Fibroblast of mammary gland (primary cell): ENCODE results near the gene DIS3L2.

ENCODE experiments used
- DNase-seq: peaks from one replicate; pipeline ENCODE4 v3.0.0-alpha.2; 2010; ENCODE audit warnings: low read depth
- H3K4me3 ChIP-seq: 2 replicates; pipeline ENCODE4 v1.5.1; 2011; ENCODE audit warnings: low read depth, mild to moderate bottlenecking, low read length, moderate library complexity; ENCODE audit not compliant: control insufficient read depth
- TF ChIP-seq, protein P1 (sequence below): conservative IDR thresholded peaks from 2 replicates; pipeline ENCODE4 v1.5.1; 2011; ENCODE audit warnings: low read depth, low read length, inconsistent platforms; ENCODE audit not compliant: control insufficient read depth, insufficient read depth

Gene DIS3L2

GRCh38 chr2:232203936-232204335, 242.4 kb downstream of the DIS3L2 start:
- TF ChIP-seq, protein P1, sequence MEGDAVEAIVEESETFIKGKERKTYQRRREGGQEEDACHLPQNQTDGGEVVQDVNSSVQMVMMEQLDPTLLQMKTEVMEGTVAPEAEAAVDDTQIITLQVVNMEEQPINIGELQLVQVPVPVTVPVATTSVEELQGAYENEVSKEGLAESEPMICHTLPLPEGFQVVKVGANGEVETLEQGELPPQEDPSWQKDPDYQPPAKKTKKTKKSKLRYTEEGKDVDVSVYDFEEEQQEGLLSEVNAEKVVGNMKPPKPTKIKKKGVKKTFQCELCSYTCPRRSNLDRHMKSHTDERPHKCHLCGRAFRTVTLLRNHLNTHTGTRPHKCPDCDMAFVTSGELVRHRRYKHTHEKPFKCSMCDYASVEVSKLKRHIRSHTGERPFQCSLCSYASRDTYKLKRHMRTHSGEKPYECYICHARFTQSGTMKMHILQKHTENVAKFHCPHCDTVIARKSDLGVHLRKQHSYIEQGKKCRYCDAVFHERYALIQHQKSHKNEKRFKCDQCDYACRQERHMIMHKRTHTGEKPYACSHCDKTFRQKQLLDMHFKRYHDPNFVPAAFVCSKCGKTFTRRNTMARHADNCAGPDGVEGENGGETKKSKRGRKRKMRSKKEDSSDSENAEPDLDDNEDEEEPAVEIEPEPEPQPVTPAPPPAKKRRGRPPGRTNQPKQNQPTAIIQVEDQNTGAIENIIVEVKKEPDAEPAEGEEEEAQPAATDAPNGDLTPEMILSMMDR: no peak
- H3K4me3 ChIP-seq: no peak overlapping the region
- peak; percentile 6 for DNase-seq

- no peak overlapping the region for H3K4me3 ChIP-seq
- DNase-seq: peak; percentile 50
- TF ChIP-seq, protein P1: no peak
Observed at GRCh38 chr2:232204457-232204931, 243.0 kb downstream of the DIS3L2 start.

GRCh38 chr2:232207174-232207573, 245.7 kb downstream of the DIS3L2 start:
- no peak for DNase-seq
- no peak overlapping the region for H3K4me3 ChIP-seq
- TF ChIP-seq, protein P1: no peak

GRCh38 chr2:232210306-232210705, 248.8 kb downstream of the DIS3L2 start:
- H3K4me3 ChIP-seq: no peak overlapping the region
- no peak for DNase-seq
- TF ChIP-seq, protein P1: no peak

DNA sequence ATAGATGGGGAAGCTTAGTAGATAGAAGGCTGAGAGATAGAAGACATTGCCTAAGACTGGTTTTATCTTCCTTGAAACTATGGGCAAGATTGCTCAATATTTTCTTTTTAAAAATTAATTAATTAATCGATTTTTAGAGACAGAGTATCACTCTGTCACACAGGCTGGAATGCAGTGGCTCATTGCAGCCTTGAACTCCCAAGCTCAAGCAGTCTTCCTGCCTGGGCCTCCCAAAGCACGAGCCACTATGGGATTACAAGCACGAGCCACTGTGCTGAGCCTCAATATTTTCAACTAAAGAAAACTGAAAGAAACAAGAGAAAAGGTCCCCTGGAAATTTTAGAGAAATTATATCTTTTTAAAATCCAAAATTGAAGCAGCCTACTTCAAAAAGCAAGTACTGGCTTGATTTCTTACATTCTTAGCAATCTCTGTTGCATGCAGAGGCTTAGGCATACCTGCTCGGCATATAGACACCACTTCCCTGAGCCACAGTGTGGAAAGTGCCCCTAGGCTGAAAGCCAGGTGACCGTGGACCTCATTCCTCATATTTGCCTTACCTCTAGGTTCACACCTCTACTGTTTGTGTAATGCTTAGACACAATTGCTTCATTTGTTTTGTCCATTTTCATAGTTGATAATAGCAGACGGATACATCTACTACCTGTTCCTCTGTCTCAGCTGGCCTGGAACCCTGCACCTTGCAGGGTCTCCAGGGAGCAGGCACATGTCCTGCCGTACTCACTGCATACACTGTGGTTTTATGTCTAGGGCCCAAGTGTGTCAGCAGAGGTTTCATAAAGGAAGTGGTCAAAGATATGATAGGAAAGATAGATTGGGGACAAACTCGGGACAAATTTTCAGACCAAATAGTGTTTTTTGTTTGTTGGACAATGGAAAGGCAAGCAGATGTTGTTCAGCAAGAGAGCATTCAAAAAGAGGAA, 250.5 kb downstream of the DIS3L2 start:
- no peak for DNase-seq
- no peak overlapping the region for H3K4me3 ChIP-seq
- TF ChIP-seq, protein P1: no peak

- DNase-seq: no peak
- TF ChIP-seq, protein P1: no peak
- no peak overlapping the region for H3K4me3 ChIP-seq
Observed at GRCh38 chr2:232213176-232213575, 251.7 kb downstream of the DIS3L2 start.

DNA sequence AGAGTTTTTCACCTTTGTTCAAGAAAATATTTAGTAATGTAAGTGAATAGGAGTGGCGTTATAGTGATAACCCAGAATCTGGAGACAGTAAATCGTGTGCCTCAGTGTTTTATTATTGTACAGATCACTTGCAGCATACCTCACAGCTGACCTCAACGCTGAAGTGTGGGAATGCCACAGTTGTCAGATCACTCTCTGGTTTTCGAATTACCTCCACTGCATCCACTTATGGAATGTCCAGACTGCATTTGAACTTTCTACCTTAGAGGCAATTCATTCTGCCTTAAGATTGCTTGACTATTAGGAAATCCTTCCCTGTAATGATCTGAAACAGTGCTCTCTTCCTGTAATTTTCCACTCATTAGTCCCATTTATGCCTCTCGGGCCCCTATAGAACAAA, 252.5 kb downstream of the DIS3L2 start:
- DNase-seq: no peak
- TF ChIP-seq, protein P1: no peak
- H3K4me3 ChIP-seq: no peak overlapping the region
